Bronchial epithelial cell (primary cell): Measurements from ENCODE around the gene CNOT2. TPM values are rescaled to one million over a fixed set of nuclear protein-coding genes. Genes with fewer than 3 reads are reported as not detected.
"Not testable (repeated sequence)": the region's sequence is repeated elsewhere in the genome, so short reads cannot be mapped to it uniquely, and the experiment has no call there.

Experiments used
- DNase-seq: peaks from one replicate; pipeline ENCODE4 v3.0.0-alpha.2; 2010; ENCODE audit warnings: low read depth
- FAIRE-seq: peaks from 2 replicates; lab custom pipeline; 2011; peaks lifted over from hg19 to GRCh38; lab: Jason Lieb, UNC
- H3K27me3 ChIP-seq: 2 replicates; pipeline ENCODE4 v1.5.1; 2011; ENCODE audit warnings: low read length; ENCODE audit not compliant: control insufficient read depth, insufficient read depth
- H3K36me3 ChIP-seq: 2 replicates; pipeline ENCODE4 v1.5.1; 2011; ENCODE audit warnings: low read length; ENCODE audit not compliant: control insufficient read depth, insufficient read depth
- H3K4me3 ChIP-seq: 2 replicates; pipeline ENCODE4 v1.5.1; 2011; ENCODE audit warnings: mild to moderate bottlenecking, low read depth, low read length, control low read depth
- CTCF ChIP-seq: IDR thresholded peaks from 2 replicates; pipeline ENCODE4 v1.5.1; 2011; ENCODE audit warnings: mild to moderate bottlenecking, moderate library complexity, low read length, control low read depth, inconsistent platforms; ENCODE audit not compliant: insufficient read depth, severe bottlenecking
- total RNA-seq: library from RNA; depleted of rRNA; stranded (reverse); fragments of >200 nt; gene quantifications from 2 replicates; pipeline ENCODE4 v1.2.1, GENCODE V29; 2014

CNOT2 gene
- total RNA-seq, 1 donor from 2014 or later, result 116 TPM

GRCh38 chr12:70383886-70384285 lies 140.7 kb downstream of the CNOT2 start:
- no peaks in the 10 kb centered on the region for H3K27me3 ChIP-seq
- DNase-seq (no peak), FAIRE-seq (no peak)
- no peak overlapping the region for H3K4me3 ChIP-seq
- no peak for TF ChIP-seq CTCF
- H3K36me3 ChIP-seq, result no peaks in the 10 kb centered on the region

- Histone ChIP-seq H3K4me3 (no peak overlapping the region), H3K27me3 (no peaks in the 10 kb centered on the region), H3K36me3 (no peaks in the 10 kb centered on the region)
- no peak for DNase-seq
- no peak for TF ChIP-seq CTCF
- FAIRE-seq, result no peak
These were observed 143.5 kb downstream of the CNOT2 start for GRCh38 chr12:70386771-70387170.

GRCh38 chr12:70389678-70390077 lies 146.4 kb downstream of the CNOT2 start:
- no peaks in the 10 kb centered on the region for H3K36me3 ChIP-seq
- no peak for TF ChIP-seq CTCF
- no peak overlapping the region for H3K4me3 ChIP-seq
- no peak for DNase-seq
- no peaks in the 10 kb centered on the region for H3K27me3 ChIP-seq
- no peak for FAIRE-seq

- H3K36me3 ChIP-seq, DNase-seq, FAIRE-seq, H3K4me3 ChIP-seq, H3K27me3 ChIP-seq: not testable (repeated sequence)
These were observed 149.4 kb downstream of the CNOT2 start for GRCh38 chr12:70392631-70393030.

GRCh38 chr12:70393787-70394499 lies 150.7 kb downstream of the CNOT2 start:
- Histone ChIP-seq H3K36me3 (no peaks in the 10 kb centered on the region), H3K27me3 (peaks cover 2% of the 10 kb centered on the region), H3K4me3 (no peak overlapping the region)
- DNase-seq (peak; percentile 39), FAIRE-seq (no peak)
- TF ChIP-seq CTCF, result no peak

GRCh38 chr12:70398002-70398401 lies 154.8 kb downstream of the CNOT2 start:
- no peak for FAIRE-seq
- Histone ChIP-seq H3K4me3 (no peak overlapping the region), H3K36me3 (no peaks in the 10 kb centered on the region), H3K27me3 (peaks cover 2% of the 10 kb centered on the region)
- no peak for DNase-seq
- TF ChIP-seq CTCF, result no peak
